Trophoblast cell (in vitro differentiated cells and primary cell): ENCODE data around the gene RPA3.

Experiments
- DNase-seq, 2 donors: peaks; one replicate each; pipeline ENCODE4 v3.0.0-alpha.2; 2016
- H2AFZ ChIP-seq: 2 replicates; pipeline ENCODE4 v1.6.1; 2013; ENCODE audit warnings: low read length, moderate library complexity, mild to moderate bottlenecking; ENCODE audit not compliant: insufficient read depth, poor library complexity
- H2AK5ac ChIP-seq: 2 replicates; pipeline ENCODE4 v1.6.1; 2013; ENCODE audit warnings: mild to moderate bottlenecking, low read length
- H2BK120ac ChIP-seq: 2 replicates; pipeline ENCODE4 v1.6.1; 2013; ENCODE audit warnings: low read length, mild to moderate bottlenecking, moderate library complexity; ENCODE audit not compliant: insufficient read depth, poor library complexity
- H2BK12ac ChIP-seq: 2 replicates; pipeline ENCODE4 v1.6.1; 2013; ENCODE audit warnings: mild to moderate bottlenecking, low read length, moderate library complexity
- H2BK5ac ChIP-seq: 2 replicates; pipeline ENCODE4 v1.6.1; 2013; ENCODE audit warnings: low read length, low read depth, moderate library complexity, mild to moderate bottlenecking; ENCODE audit not compliant: poor library complexity
- H3K14ac ChIP-seq: 2 replicates; pipeline ENCODE4 v1.6.1; 2013; ENCODE audit warnings: mild to moderate bottlenecking, low read length
- H3K18ac ChIP-seq: 2 replicates; pipeline ENCODE4 v1.6.1; 2013; ENCODE audit warnings: mild to moderate bottlenecking, low read length
- H3K23ac ChIP-seq: 2 replicates; pipeline ENCODE4 v1.6.1; 2013; ENCODE audit warnings: low read length
- H3K27ac ChIP-seq: 2 replicates; pipeline ENCODE4 v1.5.1; 2013; ENCODE audit warnings: low read depth, mild to moderate bottlenecking, inconsistent platforms, low read length, moderate library complexity
- H3K27me3 ChIP-seq: 2 replicates; pipeline ENCODE4 v1.6.1; 2013; ENCODE audit warnings: inconsistent platforms, mild to moderate bottlenecking, low read length, moderate library complexity; ENCODE audit not compliant: insufficient read depth
- H3K36me3 ChIP-seq, 2 experiments: 1 replicate in 1 of 2; 2 replicates in 1 of 2; pipeline ENCODE4 v1.6.1; 2013; ENCODE audit warnings: low read length in 2 of 2, mild to moderate bottlenecking in 2 of 2, moderate library complexity in 1 of 2; ENCODE audit not compliant: insufficient read depth in 2 of 2, control insufficient read depth in 1 of 2
- H3K4ac ChIP-seq: 2 replicates; pipeline ENCODE4 v1.6.1; 2013; ENCODE audit warnings: low read depth, mild to moderate bottlenecking, low read length, moderate library complexity
- H3K4me1 ChIP-seq, 2 experiments: 1 replicate in 1 of 2; 2 replicates in 1 of 2; pipeline ENCODE4 v1.6.1; 2013; ENCODE audit warnings: low read length in 2 of 2, mild to moderate bottlenecking in 2 of 2, moderate library complexity in 1 of 2; ENCODE audit not compliant: insufficient read depth in 2 of 2, control insufficient read depth in 1 of 2
- H3K4me2 ChIP-seq: 2 replicates; pipeline ENCODE4 v1.6.1; 2013; ENCODE audit warnings: inconsistent platforms, mild to moderate bottlenecking, low read length, moderate library complexity
- H3K4me3 ChIP-seq: 2 replicates; pipeline ENCODE4 v1.5.1; 2013; ENCODE audit warnings: mild to moderate bottlenecking, low read depth, low read length, inconsistent platforms
- H3K79me1 ChIP-seq: one replicate; pipeline ENCODE4 v1.6.1; 2013; ENCODE audit warnings: low read length
- H3K79me2 ChIP-seq: 2 replicates; pipeline ENCODE4 v1.6.1; 2013; ENCODE audit warnings: low read length, mild to moderate bottlenecking; ENCODE audit not compliant: control insufficient read depth, insufficient read depth, poor library complexity
- H3K9ac ChIP-seq: 2 replicates; pipeline ENCODE4 v1.6.1; 2013; ENCODE audit warnings: mild to moderate bottlenecking, low read length
- H3K9me3 ChIP-seq: 2 replicates; pipeline ENCODE4 v1.6.1; 2013; ENCODE audit warnings: low read depth, mild to moderate bottlenecking, control low read depth, inconsistent platforms, low read length; ENCODE audit not compliant: insufficient read depth
- H4K12ac ChIP-seq: 2 replicates; pipeline ENCODE4 v1.6.1; 2013; ENCODE audit warnings: low read depth, mild to moderate bottlenecking, low read length, moderate library complexity
- H4K8ac ChIP-seq: 2 replicates; pipeline ENCODE4 v1.6.1; 2013; ENCODE audit warnings: low read depth, mild to moderate bottlenecking, low read length, moderate library complexity
- H4K91ac ChIP-seq: one replicate; pipeline ENCODE4 v1.6.1; 2013; ENCODE audit warnings: low read depth, mild to moderate bottlenecking, low read length, moderate library complexity
- WGBS: extraction: QIAGEN DNeasy Blood & Tissue Kit; methylation state at CpG from one replicate; pipeline ENCODE4 v1.1.7; 2013; ENCODE audit warnings: missing lambda C conversion rate; ENCODE audit not compliant: insufficient read length, insufficient coverage; ENCODE audit errors: extremely low coverage; 5-methylcytosine and 5-hydroxymethylcytosine counted together

Gene RPA3

DNA sequence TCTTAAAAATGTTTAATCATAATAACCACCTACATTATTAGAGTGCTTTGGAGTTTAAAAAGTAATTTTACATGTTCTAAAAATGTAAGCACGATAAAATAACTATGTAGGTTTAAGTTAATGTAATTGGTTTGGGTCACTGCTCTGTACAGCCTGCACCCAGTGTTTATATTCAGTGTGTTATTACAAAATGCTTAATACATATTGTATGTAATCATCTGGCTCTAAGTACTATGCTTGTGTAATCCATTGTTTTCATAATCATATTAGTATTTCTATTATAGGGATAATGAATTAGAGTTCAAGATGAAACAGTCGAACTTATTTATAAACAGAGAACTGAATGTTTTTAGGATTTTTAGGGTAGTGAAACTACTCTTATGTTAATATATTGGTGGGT is 13.1 kb downstream of the RPA3 start:
- Histone ChIP-seq H3K36me3 (no peaks in the 10 kb centered on the region), H3K79me1 (peaks cover 4% of the 10 kb centered on the region), H4K12ac (no peak overlapping the region), H3K27me3 (no peaks in the 10 kb centered on the region), H3K18ac (no peak overlapping the region), H3K9ac (no peak overlapping the region), H2AK5ac (no peak overlapping the region), H3K23ac (no peak overlapping the region), H3K9me3 (no peaks in the 10 kb centered on the region), H3K4ac (no peak overlapping the region), H4K8ac (no peak overlapping the region), H2BK120ac (no peak overlapping the region), H3K4me3 (no peak overlapping the region), H2AFZ (no peak overlapping the region), H3K79me2 (no peaks in the 10 kb centered on the region), H4K91ac (no peak overlapping the region), H3K4me1 (peaks cover 0 to 6% of the 10 kb centered on the region in 2 experiments), H2BK5ac (no peak overlapping the region), H3K14ac (no peak overlapping the region), H3K27ac (no peak overlapping the region), H2BK12ac (no peak overlapping the region), H3K4me2 (no peak overlapping the region)
- no peak for DNase-seq
- no CpG with 5 or more reads among the region's 2 CpGs for whole genome bisulfite sequencing

DNA sequence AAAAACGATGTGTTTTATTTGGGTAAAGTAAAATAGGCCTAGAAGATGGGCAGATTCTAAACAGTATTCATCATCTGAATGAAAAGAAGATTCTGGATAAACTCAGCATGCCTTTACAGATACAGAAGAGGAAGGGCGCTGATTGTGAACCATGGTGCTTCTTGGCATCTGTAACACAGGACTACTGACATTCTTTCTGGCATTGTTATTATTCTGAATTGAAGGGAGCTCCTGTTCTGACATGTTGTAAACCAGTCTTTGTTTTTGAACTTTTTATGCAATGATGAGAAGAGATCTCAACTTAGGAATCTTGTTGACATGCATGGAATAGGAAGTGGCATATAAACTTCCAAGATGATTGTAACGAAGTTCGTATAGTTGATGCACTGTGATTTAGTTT is 13.5 kb downstream of the RPA3 start:
- DNase-seq = no peak
- Histone ChIP-seq H3K79me2 (no peaks in the 10 kb centered on the region), H4K8ac (no peak overlapping the region), H2BK12ac (no peak overlapping the region), H3K23ac (no peak overlapping the region), H2BK120ac (no peak overlapping the region), H3K4ac (no peak overlapping the region), H3K4me2 (no peak overlapping the region), H2AFZ (no peak overlapping the region), H3K9ac (no peak overlapping the region), H2BK5ac (no peak overlapping the region), H3K4me3 (no peak overlapping the region), H3K36me3 (no peaks in the 10 kb centered on the region), H2AK5ac (no peak overlapping the region), H4K91ac (no peak overlapping the region), H3K79me1 (peaks cover 4% of the 10 kb centered on the region), H3K14ac (no peak overlapping the region), H3K9me3 (no peaks in the 10 kb centered on the region), H4K12ac (no peak overlapping the region), H3K27ac (no peak overlapping the region), H3K4me1 (peaks cover 0 to 6% of the 10 kb centered on the region in 2 experiments), H3K27me3 (no peaks in the 10 kb centered on the region), H3K18ac (no peak overlapping the region)
- WGBS = no CpG with 5 or more reads among the region's 4 CpGs

DNA sequence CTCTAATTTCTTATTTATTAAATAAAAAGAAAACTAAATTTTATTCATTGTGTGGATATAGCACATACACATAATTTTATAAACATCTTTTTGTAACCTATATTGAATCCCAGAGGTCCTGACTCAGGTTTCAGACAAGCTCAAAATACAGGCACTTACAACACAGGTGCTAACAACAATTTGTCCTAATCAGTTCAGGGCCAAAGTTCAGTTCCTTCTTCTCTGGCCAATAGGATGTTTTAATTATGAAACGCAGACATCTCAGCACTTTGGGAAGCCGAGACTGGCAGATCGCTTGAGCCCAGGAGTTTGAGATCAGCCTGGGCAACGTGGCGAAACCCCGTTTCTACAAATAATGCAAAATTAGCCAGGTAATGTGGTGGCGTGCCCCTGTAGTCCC is 15.0 kb downstream of the RPA3 start:
- Histone ChIP-seq H3K14ac (no peak overlapping the region), H3K36me3 (no peaks in the 10 kb centered on the region), H4K91ac (no peak overlapping the region), H3K9ac (no peak overlapping the region), H2BK12ac (no peak overlapping the region), H2AFZ (no peak overlapping the region), H3K27me3 (no peaks in the 10 kb centered on the region), H4K8ac (no peak overlapping the region), H3K79me2 (no peaks in the 10 kb centered on the region), H3K18ac (no peak overlapping the region), H3K4me2 (no peak overlapping the region), H3K79me1 (peaks cover 2% of the 10 kb centered on the region), H2AK5ac (no peak overlapping the region), H3K4me1 (peaks cover 0 to 4% of the 10 kb centered on the region in 2 experiments), H3K27ac (no peak overlapping the region), H2BK5ac (no peak overlapping the region), H3K4me3 (no peak overlapping the region), H2BK120ac (no peak overlapping the region), H3K4ac (no peak overlapping the region), H3K9me3 (no peaks in the 10 kb centered on the region), H3K23ac (no peak overlapping the region), H4K12ac (no peak overlapping the region)
- DNase-seq = no peak
- WGBS = no CpG with 5 or more reads among the region's 7 CpGs

DNA sequence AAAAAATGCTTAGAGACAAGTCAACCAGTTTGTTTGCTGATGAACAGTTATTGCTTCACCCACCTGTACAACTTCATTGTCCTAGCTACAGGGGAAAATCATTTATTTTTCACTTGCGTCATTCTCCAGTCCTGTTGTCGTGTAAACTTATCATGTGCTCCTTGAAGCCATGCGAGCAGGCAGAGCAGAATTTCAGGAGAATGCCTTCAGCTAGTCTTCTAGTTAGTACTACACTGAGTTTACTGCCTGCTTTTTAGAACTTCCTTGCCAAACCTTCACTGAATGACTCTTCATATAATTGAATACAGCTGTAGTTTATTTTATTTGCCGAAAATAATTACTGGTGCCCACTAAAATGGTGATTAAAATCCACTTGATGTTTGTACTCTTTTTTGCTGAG is 15.6 kb downstream of the RPA3 start:
- WGBS = no CpG with 5 or more reads among the region's 4 CpGs
- no peaks in the 10 kb centered on the region for H3K79me2 ChIP-seq

More for the DNA sequence above, 15.6 kb downstream of the RPA3 start:
- no peak overlapping the region for H3K14ac ChIP-seq
- H3K4ac ChIP-seq = no peak overlapping the region
- H3K27me3 ChIP-seq = no peaks in the 10 kb centered on the region
- no peak overlapping the region for H3K27ac ChIP-seq
- H3K23ac ChIP-seq = no peak overlapping the region
- H3K79me1 ChIP-seq = peaks cover 2% of the 10 kb centered on the region
- H3K18ac ChIP-seq = no peak overlapping the region
- no peaks in the 10 kb centered on the region for H3K9me3 ChIP-seq
- no peak overlapping the region for H3K9ac ChIP-seq
- H2BK120ac ChIP-seq = no peak overlapping the region
- H2BK12ac ChIP-seq = no peak overlapping the region
- no peak overlapping the region for H2AFZ ChIP-seq
- H2BK5ac ChIP-seq = no peak overlapping the region
- H4K91ac ChIP-seq = no peak overlapping the region
- H2AK5ac ChIP-seq = peak overlapping the region; percentile 74
- no peak overlapping the region for H3K4me2 ChIP-seq
- H3K4me1 ChIP-seq = peaks cover 0 to 4% of the 10 kb centered on the region in 2 experiments
- H4K8ac ChIP-seq = no peak overlapping the region
- no peak for DNase-seq
- H3K4me3 ChIP-seq = no peak overlapping the region
- H3K36me3 ChIP-seq = no peaks in the 10 kb centered on the region
- no peak overlapping the region for H4K12ac ChIP-seq
